Right kidney (tissue), 1 donor: ENCODE measurements around the gene HMCN1.

Source experiments
- DNase-seq: peaks from one replicate; pipeline ENCODE4 v3.0.0-alpha.2; 2016

Gene HMCN1

GRCh38 chr1:185916861-185917260 lies 182.7 kb downstream of the HMCN1 start:
- DNase-seq: no peak

- DNase-seq: no peak
Measured at GRCh38 chr1:185917646-185918045, 183.5 kb downstream of the HMCN1 start.

GRCh38 chr1:185920602-185921001 lies 186.4 kb downstream of the HMCN1 start:
- no peak for DNase-seq

DNA sequence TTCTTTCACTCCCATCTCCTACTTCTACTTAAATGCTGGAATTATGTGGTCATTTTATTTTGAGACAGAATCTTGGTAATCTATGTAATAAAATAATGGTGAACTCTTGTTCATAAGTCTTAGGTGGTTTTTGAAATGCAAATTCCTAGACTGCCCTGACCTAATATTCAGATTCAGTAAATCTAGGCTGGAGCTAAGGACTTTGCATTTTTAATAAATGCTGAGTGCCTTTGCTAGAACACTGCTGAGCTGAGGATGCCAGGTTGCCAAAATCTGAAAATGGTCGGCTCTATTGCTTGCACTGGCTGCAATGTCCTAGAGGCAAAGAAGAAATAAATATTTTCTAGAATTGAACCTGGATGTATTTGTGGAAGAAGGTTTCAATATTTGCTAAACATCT lies 187.4 kb downstream of the HMCN1 start:
- no peak for DNase-seq

- DNase-seq: no peak
Measured at GRCh38 chr1:185926588-185926987, 192.4 kb downstream of the HMCN1 start.

DNA sequence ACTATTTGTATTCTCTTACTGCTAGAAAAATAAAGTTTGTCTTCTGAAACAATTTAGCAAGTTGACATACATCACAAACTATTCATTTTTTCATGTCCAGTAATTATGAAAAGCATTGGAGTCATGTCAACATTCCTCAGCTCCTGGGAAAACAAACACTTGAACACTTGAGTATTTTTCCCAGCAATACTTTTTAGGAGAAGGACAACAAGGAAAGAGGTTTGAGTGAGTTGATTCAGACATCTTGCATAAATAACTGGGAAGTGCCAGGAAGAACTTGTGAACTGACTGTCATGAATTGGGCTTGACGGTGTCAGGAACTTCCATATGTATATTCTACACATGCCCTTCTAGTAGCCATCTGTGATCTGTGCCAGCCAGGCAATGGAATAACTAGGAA lies 195.6 kb downstream of the HMCN1 start:
- DNase-seq: no peak

GRCh38 chr1:185931438-185931837 lies 197.2 kb downstream of the HMCN1 start:
- no peak for DNase-seq

- DNase-seq: no peak
Measured at GRCh38 chr1:185933580-185933979, 199.4 kb downstream of the HMCN1 start.

DNA sequence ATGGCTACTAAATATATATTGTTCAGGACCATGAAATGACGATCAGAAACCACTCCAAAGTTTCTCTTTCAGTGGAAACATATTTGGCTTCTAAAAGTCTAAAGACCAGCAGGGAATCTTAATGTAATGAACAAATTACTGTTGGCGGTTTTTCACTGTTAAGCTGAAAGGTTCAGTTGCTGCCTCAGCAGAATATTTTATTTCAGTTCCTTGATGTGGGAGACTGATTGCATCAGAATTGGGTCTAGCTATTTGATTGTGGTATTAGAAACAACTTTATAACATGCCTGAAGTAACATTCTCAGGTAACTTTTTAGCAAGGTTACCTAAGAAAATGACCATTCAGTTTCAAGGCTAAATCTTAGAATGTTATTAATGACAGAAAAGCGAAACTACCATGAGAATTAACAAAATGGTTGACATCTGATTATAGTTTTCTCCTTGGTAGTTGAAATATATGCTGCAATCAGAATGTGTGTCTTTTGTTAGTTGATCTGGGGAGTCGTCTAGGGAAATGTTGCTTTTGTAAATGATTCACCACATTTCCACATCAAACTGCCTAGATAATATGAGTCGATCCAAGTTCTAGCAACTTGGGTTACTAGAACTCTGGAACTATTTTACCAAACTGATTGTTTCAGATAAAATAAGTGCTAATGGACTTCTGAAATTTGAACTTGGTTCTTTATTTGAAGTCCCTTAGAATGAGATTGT lies 200.4 kb downstream of the HMCN1 start:
- no peak for DNase-seq

- no peak for DNase-seq
Measured at GRCh38 chr1:185935360-185935759, 201.2 kb downstream of the HMCN1 start.

GRCh38 chr1:185936641-185937040 lies 202.4 kb downstream of the HMCN1 start:
- no peak for DNase-seq

DNA sequence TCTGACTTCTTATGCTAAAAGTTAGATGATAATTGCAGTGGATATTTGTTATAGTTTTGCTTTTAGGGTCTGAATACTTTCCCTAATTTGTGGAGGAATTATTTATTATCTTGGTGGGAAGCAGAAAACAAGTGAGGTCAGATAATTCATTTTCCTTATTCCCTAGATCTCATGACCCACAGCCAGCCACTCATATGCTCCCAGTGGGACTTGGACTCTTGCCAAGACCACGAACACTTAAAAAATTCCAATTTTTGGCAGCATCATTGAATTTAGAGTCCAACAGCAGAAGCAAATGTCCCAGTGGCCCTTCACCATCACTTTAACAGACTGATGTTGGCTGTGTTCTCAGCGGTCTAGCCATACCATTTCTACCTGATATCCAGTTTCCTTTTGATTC lies 204.2 kb downstream of the HMCN1 start:
- no peak for DNase-seq

DNA sequence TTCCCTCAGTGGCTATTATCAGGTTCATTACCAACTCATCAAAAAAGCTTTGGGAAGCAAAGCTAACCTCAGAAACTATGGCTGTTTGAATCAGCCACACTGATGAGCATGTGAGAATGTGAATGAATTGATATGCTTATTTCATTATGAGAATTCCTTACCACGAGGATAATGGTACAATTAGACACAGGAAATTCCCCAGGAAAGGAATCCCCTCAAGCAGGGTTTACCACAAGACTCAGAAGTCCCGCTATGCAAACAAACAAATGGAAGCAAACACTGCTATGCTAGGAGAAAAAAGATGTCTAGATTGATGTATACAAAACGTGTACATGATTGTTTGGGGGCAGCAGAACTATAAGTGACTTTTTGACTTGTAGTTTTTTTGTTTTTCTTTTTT lies 205.0 kb downstream of the HMCN1 start:
- DNase-seq: no peak

DNA sequence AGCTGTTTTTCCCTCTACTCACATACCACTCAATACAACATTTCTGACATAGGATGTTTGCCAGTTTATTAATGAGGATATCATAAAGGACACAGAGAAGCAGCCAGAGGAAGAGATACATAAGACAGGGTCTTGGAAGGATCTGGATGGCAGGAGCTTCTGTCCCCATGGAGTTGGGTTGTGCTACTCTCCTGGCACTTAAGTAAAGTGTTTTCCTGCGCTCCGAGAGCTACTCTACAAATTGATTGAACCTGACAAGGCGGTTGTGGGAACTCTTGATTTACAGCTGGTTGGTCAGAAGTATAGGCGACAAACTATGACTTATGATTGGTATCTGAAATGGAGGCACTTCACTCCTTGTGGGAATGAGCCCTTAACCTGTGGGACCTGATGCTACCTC lies 208.8 kb downstream of the HMCN1 start:
- no peak for DNase-seq

GRCh38 chr1:185956881-185957280 lies 222.7 kb downstream of the HMCN1 start:
- DNase-seq: no peak

DNA sequence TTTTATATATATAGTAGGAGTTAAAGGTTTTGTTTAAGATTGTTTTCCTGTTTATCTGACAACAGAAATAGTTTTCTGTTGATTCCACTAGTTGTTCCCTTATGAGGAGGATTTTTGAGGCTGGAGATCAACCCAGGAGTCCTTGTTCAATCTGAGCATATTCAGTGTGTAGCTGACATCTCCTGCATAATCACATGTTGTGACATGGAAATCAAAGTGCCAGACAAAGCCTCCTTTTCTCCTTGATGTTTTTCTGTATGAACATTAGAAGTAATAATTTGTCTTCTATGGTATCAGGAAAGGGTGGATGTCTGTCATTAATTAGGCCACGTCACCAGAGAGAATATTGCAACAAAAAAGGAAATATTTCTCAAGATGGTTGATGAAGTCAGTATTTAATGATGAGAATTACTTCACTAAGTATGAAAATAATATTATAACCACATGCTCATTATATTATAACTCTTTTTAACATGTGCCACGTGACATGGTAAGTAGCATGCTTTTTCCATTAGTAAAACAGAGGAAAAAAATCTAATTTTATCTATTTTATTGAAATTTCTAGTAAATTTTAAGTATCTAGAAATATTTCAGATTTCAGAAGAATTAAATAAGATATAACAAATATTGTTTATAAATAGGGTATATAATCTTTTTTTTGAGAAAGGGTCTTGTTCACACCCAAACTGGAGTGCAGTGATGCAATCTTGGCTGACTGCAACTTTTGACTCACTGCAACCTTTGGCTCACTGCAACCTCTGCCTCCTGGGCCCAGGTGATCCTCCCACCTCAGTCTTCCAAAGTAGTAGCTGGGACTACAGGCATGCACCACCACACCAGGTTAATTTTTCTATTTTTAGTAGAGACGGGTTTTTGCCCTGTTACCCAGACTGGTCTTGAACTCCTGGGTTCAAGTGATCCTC lies 223.5 kb downstream of the HMCN1 start:
- DNase-seq: no peak

DNA sequence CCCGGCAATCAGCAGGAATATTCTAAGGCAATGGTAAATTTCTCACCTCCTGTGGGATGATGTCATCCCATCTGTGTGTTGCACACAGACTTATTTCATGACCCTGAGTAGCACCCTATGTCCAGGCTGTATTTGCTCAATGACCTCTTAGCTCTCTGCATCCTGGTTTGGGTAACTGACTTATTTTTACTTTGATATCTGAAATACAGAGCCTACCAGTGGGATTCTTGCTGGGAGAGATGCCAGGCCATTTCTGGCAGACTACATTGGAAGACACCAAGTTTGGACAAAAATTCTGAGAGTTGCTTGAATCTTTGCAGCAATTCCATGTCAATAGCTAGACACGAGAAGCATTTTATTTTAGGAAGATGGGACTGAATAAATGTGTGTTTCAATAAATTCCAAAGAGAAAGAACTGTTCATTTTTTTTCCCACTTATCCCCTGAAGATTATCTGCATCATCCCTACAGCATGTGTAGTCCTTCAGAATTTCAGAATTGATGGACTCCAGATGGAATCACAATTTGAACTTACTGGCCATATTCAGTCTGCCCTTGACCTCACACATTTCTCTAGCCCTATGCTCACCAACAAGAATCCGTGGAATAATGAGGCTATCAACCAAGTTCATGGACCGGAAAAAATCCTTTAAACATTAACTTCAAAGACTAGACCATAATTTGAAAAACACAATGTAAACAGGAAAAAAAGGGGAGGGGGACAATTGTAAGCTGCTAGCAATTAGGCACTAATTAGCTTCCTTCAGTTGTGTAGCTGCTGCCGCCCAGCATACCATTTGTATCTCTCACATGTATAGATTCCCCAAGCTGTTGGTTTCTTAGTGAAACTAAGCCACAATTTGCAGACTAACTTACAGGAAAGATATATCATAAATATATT lies 226.5 kb downstream of the HMCN1 start:
- peak; percentile 39 for DNase-seq

- no peak for DNase-seq
Measured at GRCh38 chr1:185961664-185962063, 227.5 kb downstream of the HMCN1 start.

DNA sequence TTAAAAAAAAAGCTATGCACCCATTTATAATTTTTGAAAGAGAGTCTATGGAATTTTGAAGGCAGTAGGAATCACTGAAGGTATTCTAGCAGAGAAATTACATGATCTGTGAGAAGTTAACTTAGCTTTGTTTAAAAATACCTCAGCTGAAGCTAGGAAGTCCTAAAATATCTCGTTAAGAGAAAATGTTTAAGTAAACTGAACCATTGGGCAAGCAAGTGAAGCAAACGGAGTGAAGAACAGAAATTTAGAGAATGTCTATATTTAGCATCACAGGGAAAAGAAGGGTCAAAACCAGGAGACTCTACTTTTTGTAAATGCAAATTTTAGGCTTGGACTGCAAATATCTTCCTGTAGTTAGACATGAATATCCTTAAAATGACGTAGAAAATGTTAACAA lies 230.8 kb downstream of the HMCN1 start:
- DNase-seq: no peak

GRCh38 chr1:185965870-185966269 lies 231.7 kb downstream of the HMCN1 start:
- DNase-seq: no peak

GRCh38 chr1:185966471-185966870 lies 232.3 kb downstream of the HMCN1 start:
- no peak for DNase-seq

DNA sequence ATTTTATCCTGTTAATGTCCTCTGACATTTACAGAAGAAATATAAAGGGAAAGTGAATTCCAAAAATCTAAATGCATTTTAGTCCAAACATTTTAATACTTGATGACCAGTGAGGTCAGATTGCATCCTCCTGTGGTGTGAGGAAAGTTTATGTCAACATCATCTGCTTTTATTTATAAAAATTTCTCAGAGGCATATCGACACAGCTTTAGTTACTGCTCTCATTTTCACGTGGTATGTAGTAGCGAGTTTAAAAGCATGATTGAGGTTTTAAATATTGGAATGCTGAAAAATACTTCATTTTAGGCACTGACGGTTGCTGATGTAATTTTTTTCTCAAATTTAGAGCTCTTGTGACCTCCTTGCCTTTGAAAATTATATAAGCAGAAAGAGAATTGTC lies 234.8 kb downstream of the HMCN1 start:
- no peak for DNase-seq

DNA sequence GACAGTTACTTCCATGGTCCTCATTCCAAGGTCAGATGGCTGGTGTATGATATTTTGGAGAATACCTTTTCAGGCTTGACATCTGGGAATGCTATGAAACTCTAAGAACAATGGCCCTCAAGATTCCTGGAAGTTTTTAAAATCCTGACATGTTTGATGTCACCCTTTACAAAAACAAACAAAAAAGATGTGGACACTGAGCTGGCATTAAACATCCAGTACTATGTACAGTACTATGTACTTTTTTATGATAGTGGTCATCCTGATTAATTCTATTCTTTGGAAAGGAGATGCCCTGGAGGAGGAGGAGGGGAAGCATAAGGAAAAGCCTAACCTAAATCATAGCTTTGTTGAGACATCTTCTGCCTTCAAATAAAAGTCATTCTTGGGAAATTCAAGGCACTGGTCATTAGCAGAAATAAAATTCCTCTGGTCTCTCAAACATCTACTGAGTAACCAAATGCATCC lies 235.4 kb downstream of the HMCN1 start:
- DNase-seq: no peak
